ENCODE data around the gene NUDC. TPM values are rescaled to one million over a fixed set of nuclear protein-coding genes. Genes with fewer than 3 reads are reported as not detected.
"Not testable (repeated sequence)": the region's sequence is repeated elsewhere in the genome, so short reads cannot be mapped to it uniquely, and the experiment has no call there.

NUDC gene
- total RNA-seq, 1 donor from 2014 or later: 49.6 TPM

GRCh38 chr1:26942656-26943055, 21.1 kb downstream of the NUDC start:
- peaks cover 69% of the 10 kb centered on the region for H3K36me3 ChIP-seq
- TF ChIP-seq CTCF (IDR thresholded peaks at IDR 0.05): no peak
- DNase-seq (no peak), ATAC-seq (no peak)
- no peaks in the 10 kb centered on the region for H3K9me3 ChIP-seq
- H3K27me3 ChIP-seq: no peaks in the 10 kb centered on the region
- intact Hi-C loops (cut with DNase I): no loop called here
- no peak overlapping the region for H3K4me3 ChIP-seq
- no peak overlapping the region for H3K27ac ChIP-seq
- H3K4me1 ChIP-seq: no peaks in the 10 kb centered on the region

- ATAC-seq: no peak
- DNase-seq: no peak
- TF ChIP-seq CTCF (IDR thresholded peaks at IDR 0.05): no peak
- H3K4me1 ChIP-seq: no peaks in the 10 kb centered on the region
- H3K9me3 ChIP-seq: no peaks in the 10 kb centered on the region
- H3K4me3 ChIP-seq: no peak overlapping the region
- H3K27me3 ChIP-seq: no peaks in the 10 kb centered on the region
- no peak overlapping the region for H3K27ac ChIP-seq
- H3K36me3 ChIP-seq: peaks cover 64% of the 10 kb centered on the region
- intact Hi-C loops (cut with DNase I): no loop called here
These were observed 23.6 kb downstream of the NUDC start for GRCh38 chr1:26945138-26945537.

- ATAC-seq (no peak), DNase-seq (no peak)
- no peaks in the 10 kb centered on the region for H3K27me3 ChIP-seq
- intact Hi-C loops (cut with DNase I): no loop called here
- peaks cover 64% of the 10 kb centered on the region for H3K36me3 ChIP-seq
- H3K9me3 ChIP-seq: no peaks in the 10 kb centered on the region
- no peak overlapping the region for H3K4me3 ChIP-seq
- no peaks in the 10 kb centered on the region for H3K4me1 ChIP-seq
- TF ChIP-seq CTCF (IDR thresholded peaks at IDR 0.05): no peak
- H3K27ac ChIP-seq: no peak overlapping the region
These were observed 24.2 kb downstream of the NUDC start for GRCh38 chr1:26945728-26946127.

GRCh38 chr1:26946270-26946669, 24.7 kb downstream of the NUDC start:
- Histone ChIP-seq H3K4me3 (no peak overlapping the region), H3K27ac (no peak overlapping the region), H3K27me3 (no peaks in the 10 kb centered on the region), H3K9me3 (no peaks in the 10 kb centered on the region), H3K36me3 (peaks cover 62% of the 10 kb centered on the region), H3K4me1 (no peaks in the 10 kb centered on the region)
- intact Hi-C loops (cut with DNase I): no loop called here
- DNase-seq (no peak), ATAC-seq (no peak)
- no peak for TF ChIP-seq CTCF (IDR thresholded peaks at IDR 0.05)

GRCh38 chr1:26948725-26949057, 27.1 kb downstream of the NUDC start:
- intact Hi-C loops (cut with DNase I); H3K27ac ChIP-seq; H3K27me3 ChIP-seq; DNase-seq; H3K9me3 ChIP-seq; H3K4me3 ChIP-seq; ATAC-seq; H3K4me1 ChIP-seq: not testable (repeated sequence)
- peaks cover 38% of the 10 kb centered on the region for H3K36me3 ChIP-seq

GRCh38 chr1:26949266-26949925, 27.9 kb downstream of the NUDC start:
- H3K27ac ChIP-seq: no peak overlapping the region
- ATAC-seq (no peak), DNase-seq (no peak)
- H3K4me1 ChIP-seq: no peaks in the 10 kb centered on the region
- H3K36me3 ChIP-seq: peaks cover 31% of the 10 kb centered on the region
- H3K27me3 ChIP-seq: no peaks in the 10 kb centered on the region
- TF ChIP-seq CTCF (IDR thresholded peaks at IDR 0.05): no peak
- H3K4me3 ChIP-seq: no peak overlapping the region
- no peaks in the 10 kb centered on the region for H3K9me3 ChIP-seq
- intact Hi-C loops (cut with DNase I): no loop called here
